HepG2 (cell line): ENCODE measurements around the gene MYO7A. TPM values are rescaled to one million over a fixed set of nuclear protein-coding genes. Genes with fewer than 3 reads are reported as not detected.

Source experiments
- ARHGAP35 ChIP-seq: sonication (generic); formaldehyde crosslinking; IDR thresholded peaks from 2 replicates; pipeline ENCODE4 v1.9.0; 2022; ENCODE audit warnings: mild to moderate bottlenecking, inconsistent platforms, moderate library complexity, missing genetic modification reagents, borderline replicate concordance
- CCAR2 ChIP-seq: fragments of 200-400 bp; formaldehyde crosslinking; optimal IDR thresholded peaks from 2 replicates; pipeline ENCODE3; 2018; ENCODE audit warnings: low read depth, mild to moderate bottlenecking, low read length, moderate library complexity
- DR1 ChIP-seq: sonication (generic); formaldehyde crosslinking; IDR thresholded peaks from 2 replicates; pipeline ENCODE4 v1.8.0; 2021; ENCODE audit warnings: mild to moderate bottlenecking, missing genetic modification reagents, inconsistent platforms
- ERF ChIP-seq: IDR thresholded peaks from 2 replicates; pipeline ENCODE4 v1.6.1; 2018; ENCODE audit warnings: missing biosample characterization, missing genetic modification reagents
- FOSL2 ChIP-seq: sonication (generic); formaldehyde crosslinking; IDR thresholded peaks from 2 replicates; pipeline ENCODE4 v1.4.0; 2020; ENCODE audit warnings: missing genetic modification reagents
- FOXO1 ChIP-seq: sonication (generic); formaldehyde crosslinking; IDR thresholded peaks from 2 replicates; pipeline ENCODE4 v1.4.0; 2020; ENCODE audit warnings: missing genetic modification reagents
- HIVEP1 ChIP-seq: sonication (generic); formaldehyde crosslinking; IDR thresholded peaks from 2 replicates; pipeline ENCODE4 v1.4.0; 2020; ENCODE audit warnings: mild to moderate bottlenecking, missing genetic modification reagents
- HOXA3 ChIP-seq: sonication (generic); formaldehyde crosslinking; IDR thresholded peaks from 2 replicates; pipeline ENCODE4 v1.5.0; 2020; ENCODE audit warnings: missing genetic modification reagents
- KDM1A ChIP-seq: IDR thresholded peaks from 2 replicates; pipeline ENCODE4 v1.6.1; 2016; ENCODE audit warnings: missing compliant biosample characterization
- MED1 ChIP-seq: sonication (generic); formaldehyde crosslinking; IDR thresholded peaks from 2 replicates; pipeline ENCODE4 v1.4.0; 2020; ENCODE audit warnings: missing genetic modification reagents
- NCOA1 ChIP-seq: sonication (generic); formaldehyde crosslinking; IDR thresholded peaks from 2 replicates; pipeline ENCODE4 v1.9.0; 2021; ENCODE audit warnings: missing genetic modification reagents
- NFYC ChIP-seq: IDR thresholded peaks from 2 replicates; pipeline ENCODE4 v1.6.1; 2016; ENCODE audit warnings: missing genetic modification reagents, missing compliant biosample characterization
- SOX6 ChIP-seq, 2 experiments: fragments of 450-650 bp in 1 of 2; sonication (generic) in 1 of 2; formaldehyde crosslinking in 1 of 2; IDR thresholded peaks; 2 replicates each; pipeline versions ENCODE4 v1.4.0 to v1.6.1; 2017 to 2020; ENCODE audit warnings: antibody characterized with exemption in 1 of 2, mild to moderate bottlenecking in 1 of 2, missing genetic modification reagents in 1 of 2
- ZFP37 ChIP-seq: sonication (generic); formaldehyde crosslinking; IDR thresholded peaks from 2 replicates; pipeline ENCODE4 v1.4.0; 2020; ENCODE audit warnings: missing genetic modification reagents, borderline replicate concordance
- ZNF224 ChIP-seq: sonication (generic); formaldehyde crosslinking; IDR thresholded peaks from 2 replicates; pipeline ENCODE4 v1.5.0; 2020; ENCODE audit warnings: mild to moderate bottlenecking, missing genetic modification reagents
- ZNF501 ChIP-seq: sonication (generic); formaldehyde crosslinking; IDR thresholded peaks from 2 replicates; pipeline ENCODE4 v1.5.1; 2020; ENCODE audit warnings: mild to moderate bottlenecking, moderate library complexity, missing genetic modification reagents
- polyA plus RNA-seq, 8 experiments: library from polyadenylated mRNA; depleted of rRNA in 3 of 8; stranded (reverse) in 7 of 8; unstranded in 1 of 8; fragments of >200 nt; fragmentation: Illumina TruSeq in 4 of 8; extraction: Trizol in 4 of 8; gene quantifications; 2 replicates each; pipeline versions ENCODE4 v1.2.1 to v1.2.3, GENCODE V29; 2011 to 2016; ENCODE audit warnings: low read depth in 4 of 8, missing spikeins in 1 of 8, mixed read lengths in 1 of 8; ENCODE audit not compliant: insufficient read depth in 1 of 8
- total RNA-seq, 5 experiments: library from RNA; depleted of rRNA; stranded (reverse); fragments of >200 nt; fragmentation: Illumina TruSeq; extraction: Trizol; gene quantifications; 2 replicates each; pipeline ENCODE4 v1.2.3, GENCODE V29; 2016; ENCODE audit warnings: low read depth in 1 of 5
- TF ChIP-seq, protein P1 (sequence below): sonication (generic); formaldehyde crosslinking; IDR thresholded peaks from 2 replicates; pipeline ENCODE4 v1.5.0; 2020; ENCODE audit warnings: mild to moderate bottlenecking, missing genetic modification reagents, moderate library complexity
- TF ChIP-seq, protein P2 (sequence below): sonication (generic); formaldehyde crosslinking; IDR thresholded peaks from 2 replicates; pipeline ENCODE4 v1.5.1; 2020; ENCODE audit warnings: mild to moderate bottlenecking, missing genetic modification reagents
- TF ChIP-seq, protein P3 (sequence below): sonication (generic); formaldehyde crosslinking; IDR thresholded peaks from 2 replicates; pipeline ENCODE4 v1.4.0; 2020; ENCODE audit warnings: missing genetic modification reagents

Gene MYO7A
- total and polyA plus RNA-seq, 2 of the 13 experiments (the other 11 are each of a cell fraction or from before 2014, with no cell fraction given), result 7.5 to 10.0 TPM

DNA sequence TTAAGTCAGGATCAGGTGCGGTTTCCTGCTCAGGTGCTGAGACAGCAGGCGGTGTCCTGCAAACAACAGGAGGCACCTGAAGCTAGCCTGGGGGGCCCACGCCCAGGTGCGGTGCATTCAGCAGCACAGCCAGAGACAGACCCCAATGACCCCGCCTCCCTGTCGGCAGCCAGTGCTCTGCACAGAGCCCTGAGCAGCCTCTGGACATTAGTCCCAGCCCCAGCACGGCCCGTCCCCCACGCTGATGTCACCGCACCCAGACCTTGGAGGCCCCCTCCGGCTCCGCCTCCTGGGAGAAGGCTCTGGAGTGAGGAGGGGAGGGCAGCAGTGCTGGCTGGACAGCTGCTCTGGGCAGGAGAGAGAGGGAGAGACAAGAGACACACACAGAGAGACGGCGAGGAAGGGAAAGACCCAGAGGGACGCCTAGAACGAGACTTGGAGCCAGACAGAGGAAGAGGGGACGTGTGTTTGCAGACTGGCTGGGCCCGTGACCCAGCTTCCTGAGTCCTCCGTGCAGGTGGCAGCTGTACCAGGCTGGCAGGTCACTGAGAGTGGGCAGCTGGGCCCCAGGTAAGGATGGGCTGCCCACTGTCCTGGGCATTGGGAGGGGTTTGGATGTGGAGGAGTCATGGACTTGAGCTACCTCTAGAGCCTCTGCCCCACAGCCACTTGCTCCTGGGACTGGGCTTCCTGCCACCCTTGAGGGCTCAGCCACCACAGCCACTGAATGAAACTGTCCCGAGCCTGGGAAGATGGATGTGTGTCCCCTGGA is at the start of gene MYO7A (continued):
- TF ChIP-seq ZFP37 (CRISPR knock-in tag) (no peak), FOXO1 (CRISPR knock-in tag) (peak; percentile 63; the same call in 1 of the 2 replicates), ZNF224 (CRISPR knock-in tag) (0 out of 2 replicates have a peak, but pooled peaks have one; percentile 53), ARHGAP35 (peak; percentile 44; the same call in 1 of the 2 replicates), CCAR2 (no peak), SOX6 (IDR thresholded peaks at IDR 0.05) (no peak), SOX6 (CRISPR knock-in tag; IDR thresholded peaks at IDR 0.05) (peak; percentile 57), MED1 (CRISPR knock-in tag) (peak; percentile 72), DR1 (CRISPR knock-in tag) (peak; percentile 72), NCOA1 (CRISPR knock-in tag) (0 out of 2 replicates have a peak, but pooled peaks have one; percentile 24), KDM1A (CRISPR knock-in tag) (peak; percentile 49; the same call in 1 of the 2 replicates), ERF (CRISPR knock-in tag) (peak; percentile 71), ZNF501 (0 out of 2 replicates have a peak, but pooled peaks have one; percentile 14), HIVEP1 (CRISPR knock-in tag) (0 out of 2 replicates have a peak, but pooled peaks have one; percentile 17), FOSL2 (CRISPR knock-in tag) (peak; percentile 61; the same call in 1 of the 2 replicates), NFYC (CRISPR knock-in tag) (0 out of 2 replicates have a peak, but pooled peaks have one; percentile 4), HOXA3 (peak; percentile 52; the same call in 1 of the 2 replicates)
- TF ChIP-seq, protein P1, sequence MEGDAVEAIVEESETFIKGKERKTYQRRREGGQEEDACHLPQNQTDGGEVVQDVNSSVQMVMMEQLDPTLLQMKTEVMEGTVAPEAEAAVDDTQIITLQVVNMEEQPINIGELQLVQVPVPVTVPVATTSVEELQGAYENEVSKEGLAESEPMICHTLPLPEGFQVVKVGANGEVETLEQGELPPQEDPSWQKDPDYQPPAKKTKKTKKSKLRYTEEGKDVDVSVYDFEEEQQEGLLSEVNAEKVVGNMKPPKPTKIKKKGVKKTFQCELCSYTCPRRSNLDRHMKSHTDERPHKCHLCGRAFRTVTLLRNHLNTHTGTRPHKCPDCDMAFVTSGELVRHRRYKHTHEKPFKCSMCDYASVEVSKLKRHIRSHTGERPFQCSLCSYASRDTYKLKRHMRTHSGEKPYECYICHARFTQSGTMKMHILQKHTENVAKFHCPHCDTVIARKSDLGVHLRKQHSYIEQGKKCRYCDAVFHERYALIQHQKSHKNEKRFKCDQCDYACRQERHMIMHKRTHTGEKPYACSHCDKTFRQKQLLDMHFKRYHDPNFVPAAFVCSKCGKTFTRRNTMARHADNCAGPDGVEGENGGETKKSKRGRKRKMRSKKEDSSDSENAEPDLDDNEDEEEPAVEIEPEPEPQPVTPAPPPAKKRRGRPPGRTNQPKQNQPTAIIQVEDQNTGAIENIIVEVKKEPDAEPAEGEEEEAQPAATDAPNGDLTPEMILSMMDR, result peak; percentile 29; the same call in 1 of the 2 replicates
- TF ChIP-seq, protein P2, sequence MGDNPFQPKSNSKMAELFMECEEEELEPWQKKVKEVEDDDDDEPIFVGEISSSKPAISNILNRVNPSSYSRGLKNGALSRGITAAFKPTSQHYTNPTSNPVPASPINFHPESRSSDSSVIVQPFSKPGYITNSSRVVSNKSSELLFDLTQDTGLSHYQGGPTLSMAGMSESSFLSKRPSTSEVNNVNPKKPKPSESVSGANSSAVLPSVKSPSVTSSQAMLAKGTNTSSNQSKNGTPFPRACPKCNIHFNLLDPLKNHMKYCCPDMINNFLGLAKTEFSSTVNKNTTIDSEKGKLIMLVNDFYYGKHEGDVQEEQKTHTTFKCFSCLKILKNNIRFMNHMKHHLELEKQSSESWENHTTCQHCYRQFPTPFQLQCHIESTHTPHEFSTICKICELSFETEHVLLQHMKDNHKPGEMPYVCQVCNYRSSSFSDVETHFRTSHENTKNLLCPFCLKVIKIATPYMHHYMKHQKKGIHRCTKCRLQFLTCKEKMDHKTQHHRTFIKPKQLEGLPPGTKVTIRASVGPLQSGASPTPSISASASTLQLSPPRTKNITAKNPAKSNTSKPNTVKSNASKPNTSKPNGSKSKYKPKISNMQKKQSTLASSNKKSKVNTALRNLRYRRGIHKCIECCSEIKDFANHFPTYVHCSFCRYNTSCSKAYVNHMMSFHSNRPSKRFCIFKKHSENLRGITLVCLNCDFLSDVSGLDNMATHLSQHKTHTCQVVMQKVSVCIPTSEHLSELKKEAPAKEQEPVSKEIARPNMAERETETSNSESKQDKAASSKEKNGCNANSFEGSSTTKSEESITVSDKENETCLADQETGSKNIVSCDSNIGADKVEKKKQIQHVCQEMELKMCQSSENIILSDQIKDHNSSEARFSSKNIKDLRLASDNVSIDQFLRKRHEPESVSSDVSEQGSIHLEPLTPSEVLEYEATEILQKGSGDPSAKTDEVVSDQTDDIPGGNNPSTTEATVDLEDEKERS (CRISPR knock-in tag), result no peak
- TF ChIP-seq, protein P3, sequence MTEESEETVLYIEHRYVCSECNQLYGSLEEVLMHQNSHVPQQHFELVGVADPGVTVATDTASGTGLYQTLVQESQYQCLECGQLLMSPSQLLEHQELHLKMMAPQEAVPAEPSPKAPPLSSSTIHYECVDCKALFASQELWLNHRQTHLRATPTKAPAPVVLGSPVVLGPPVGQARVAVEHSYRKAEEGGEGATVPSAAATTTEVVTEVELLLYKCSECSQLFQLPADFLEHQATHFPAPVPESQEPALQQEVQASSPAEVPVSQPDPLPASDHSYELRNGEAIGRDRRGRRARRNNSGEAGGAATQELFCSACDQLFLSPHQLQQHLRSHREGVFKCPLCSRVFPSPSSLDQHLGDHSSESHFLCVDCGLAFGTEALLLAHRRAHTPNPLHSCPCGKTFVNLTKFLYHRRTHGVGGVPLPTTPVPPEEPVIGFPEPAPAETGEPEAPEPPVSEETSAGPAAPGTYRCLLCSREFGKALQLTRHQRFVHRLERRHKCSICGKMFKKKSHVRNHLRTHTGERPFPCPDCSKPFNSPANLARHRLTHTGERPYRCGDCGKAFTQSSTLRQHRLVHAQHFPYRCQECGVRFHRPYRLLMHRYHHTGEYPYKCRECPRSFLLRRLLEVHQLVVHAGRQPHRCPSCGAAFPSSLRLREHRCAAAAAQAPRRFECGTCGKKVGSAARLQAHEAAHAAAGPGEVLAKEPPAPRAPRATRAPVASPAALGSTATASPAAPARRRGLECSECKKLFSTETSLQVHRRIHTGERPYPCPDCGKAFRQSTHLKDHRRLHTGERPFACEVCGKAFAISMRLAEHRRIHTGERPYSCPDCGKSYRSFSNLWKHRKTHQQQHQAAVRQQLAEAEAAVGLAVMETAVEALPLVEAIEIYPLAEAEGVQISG, result peak; percentile 38; the same call in 1 of the 2 replicates
